GM23338 (cell line): ENCODE measurements around the gene SMARCC1.

Experiments
- CREB1 ChIP-seq: fragments of 250-450 bp; sonication (Bioruptor Pico); IDR thresholded peaks from 2 replicates; pipeline ENCODE4 v1.5.0; 2020; ENCODE audit warnings: low read depth, mild to moderate bottlenecking, moderate library complexity
- EZH2 ChIP-seq: fragments of 200-600 bp; sonication (generic); IDR thresholded peaks from one replicate; pipeline ENCODE4 v1.8.0; 2017; ENCODE audit warnings: antibody characterized with exemption, mild to moderate bottlenecking, low read depth; ENCODE audit not compliant: unreplicated experiment
- EZH2phosphoT487 ChIP-seq: fragments of 200-600 bp; sonication (generic); IDR thresholded peaks from one replicate; pipeline ENCODE4 v1.8.1; 2018; ENCODE audit warnings: antibody characterized with exemption; ENCODE audit not compliant: unreplicated experiment
- TF ChIP-seq, protein P1 (sequence below), 2 experiments: fragments of 200-600 bp in 1 of 2; sonication (generic) in 1 of 2; conservative IDR thresholded peaks; 2 replicates each; pipeline versions ENCODE4 v1.5.1 to v1.6.1; 2016 to 2017; ENCODE audit warnings: antibody characterized with exemption in 2 of 2, low read depth in 2 of 2, mild to moderate bottlenecking in 2 of 2, moderate library complexity in 1 of 2
- TF ChIP-seq, protein P2 (sequence below): IDR thresholded peaks from one replicate; pipeline ENCODE4 v1.6.1; 2018; ENCODE audit warnings: antibody characterized with exemption; ENCODE audit not compliant: unreplicated experiment

- TF ChIP-seq EZH2phosphoT487 (no peak), CREB1 (CRISPR knock-in tag) (peak; percentile 38), EZH2 (no peak)
- TF ChIP-seq, protein P1, sequence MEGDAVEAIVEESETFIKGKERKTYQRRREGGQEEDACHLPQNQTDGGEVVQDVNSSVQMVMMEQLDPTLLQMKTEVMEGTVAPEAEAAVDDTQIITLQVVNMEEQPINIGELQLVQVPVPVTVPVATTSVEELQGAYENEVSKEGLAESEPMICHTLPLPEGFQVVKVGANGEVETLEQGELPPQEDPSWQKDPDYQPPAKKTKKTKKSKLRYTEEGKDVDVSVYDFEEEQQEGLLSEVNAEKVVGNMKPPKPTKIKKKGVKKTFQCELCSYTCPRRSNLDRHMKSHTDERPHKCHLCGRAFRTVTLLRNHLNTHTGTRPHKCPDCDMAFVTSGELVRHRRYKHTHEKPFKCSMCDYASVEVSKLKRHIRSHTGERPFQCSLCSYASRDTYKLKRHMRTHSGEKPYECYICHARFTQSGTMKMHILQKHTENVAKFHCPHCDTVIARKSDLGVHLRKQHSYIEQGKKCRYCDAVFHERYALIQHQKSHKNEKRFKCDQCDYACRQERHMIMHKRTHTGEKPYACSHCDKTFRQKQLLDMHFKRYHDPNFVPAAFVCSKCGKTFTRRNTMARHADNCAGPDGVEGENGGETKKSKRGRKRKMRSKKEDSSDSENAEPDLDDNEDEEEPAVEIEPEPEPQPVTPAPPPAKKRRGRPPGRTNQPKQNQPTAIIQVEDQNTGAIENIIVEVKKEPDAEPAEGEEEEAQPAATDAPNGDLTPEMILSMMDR (conservative IDR thresholded peaks at IDR 0.05; ENCODE audit: low read depth in 2 of 2): peak; percentile 61 to 84
- TF ChIP-seq, protein P2, sequence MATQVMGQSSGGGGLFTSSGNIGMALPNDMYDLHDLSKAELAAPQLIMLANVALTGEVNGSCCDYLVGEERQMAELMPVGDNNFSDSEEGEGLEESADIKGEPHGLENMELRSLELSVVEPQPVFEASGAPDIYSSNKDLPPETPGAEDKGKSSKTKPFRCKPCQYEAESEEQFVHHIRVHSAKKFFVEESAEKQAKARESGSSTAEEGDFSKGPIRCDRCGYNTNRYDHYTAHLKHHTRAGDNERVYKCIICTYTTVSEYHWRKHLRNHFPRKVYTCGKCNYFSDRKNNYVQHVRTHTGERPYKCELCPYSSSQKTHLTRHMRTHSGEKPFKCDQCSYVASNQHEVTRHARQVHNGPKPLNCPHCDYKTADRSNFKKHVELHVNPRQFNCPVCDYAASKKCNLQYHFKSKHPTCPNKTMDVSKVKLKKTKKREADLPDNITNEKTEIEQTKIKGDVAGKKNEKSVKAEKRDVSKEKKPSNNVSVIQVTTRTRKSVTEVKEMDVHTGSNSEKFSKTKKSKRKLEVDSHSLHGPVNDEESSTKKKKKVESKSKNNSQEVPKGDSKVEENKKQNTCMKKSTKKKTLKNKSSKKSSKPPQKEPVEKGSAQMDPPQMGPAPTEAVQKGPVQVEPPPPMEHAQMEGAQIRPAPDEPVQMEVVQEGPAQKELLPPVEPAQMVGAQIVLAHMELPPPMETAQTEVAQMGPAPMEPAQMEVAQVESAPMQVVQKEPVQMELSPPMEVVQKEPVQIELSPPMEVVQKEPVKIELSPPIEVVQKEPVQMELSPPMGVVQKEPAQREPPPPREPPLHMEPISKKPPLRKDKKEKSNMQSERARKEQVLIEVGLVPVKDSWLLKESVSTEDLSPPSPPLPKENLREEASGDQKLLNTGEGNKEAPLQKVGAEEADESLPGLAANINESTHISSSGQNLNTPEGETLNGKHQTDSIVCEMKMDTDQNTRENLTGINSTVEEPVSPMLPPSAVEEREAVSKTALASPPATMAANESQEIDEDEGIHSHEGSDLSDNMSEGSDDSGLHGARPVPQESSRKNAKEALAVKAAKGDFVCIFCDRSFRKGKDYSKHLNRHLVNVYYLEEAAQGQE: no peak
Measured at GRCh38 chr3:47824541-47825473, 43.1 kb upstream of the SMARCC1 start.
